Loucy (cell line): ENCODE results near the gene TNRC6B.

Experiments
- H2AFZ ChIP-seq: fragments of 200-600 bp; sonication (generic); 2 replicates; pipeline ENCODE4 v1.6.0; 2016; ENCODE audit warnings: antibody characterized with exemption, mild to moderate bottlenecking, low read length, moderate library complexity
- H3F3A ChIP-seq: fragments of 200-600 bp; 2 replicates; pipeline ENCODE4 v1.6.0; 2016; ENCODE audit warnings: antibody characterized with exemption, low read depth, mild to moderate bottlenecking
- H3K27me3 ChIP-seq: fragments of 200-600 bp; sonication (generic); 2 replicates; pipeline ENCODE4 v1.6.1; 2014; ENCODE audit warnings: low read length, mild to moderate bottlenecking; ENCODE audit not compliant: insufficient read depth, poor library complexity, severe bottlenecking
- H3K36me3 ChIP-seq: fragments of 200-600 bp; sonication (generic); 2 replicates; pipeline ENCODE4 v1.6.1; 2016; ENCODE audit warnings: low read length; ENCODE audit not compliant: insufficient read depth
- H3K4me1 ChIP-seq: fragments of 200-600 bp; sonication (generic); 2 replicates; pipeline ENCODE4 v1.5.1; 2014; ENCODE audit warnings: low read length, mild to moderate bottlenecking; ENCODE audit not compliant: insufficient read depth, poor library complexity, severe bottlenecking
- H3K4me2 ChIP-seq: fragments of 200-600 bp; sonication (generic); 2 replicates; pipeline ENCODE4 v1.6.0; 2014; ENCODE audit warnings: antibody characterized with exemption, low read length, low read depth, mild to moderate bottlenecking; ENCODE audit not compliant: poor library complexity, severe bottlenecking
- H3K4me3 ChIP-seq: fragments of 200-600 bp; sonication (generic); 2 replicates; pipeline ENCODE4 v1.5.1; 2014; ENCODE audit warnings: low read length, mild to moderate bottlenecking, mixed read lengths; ENCODE audit not compliant: poor library complexity, severe bottlenecking
- H3K79me2 ChIP-seq: fragments of 200-600 bp; sonication (generic); 2 replicates; pipeline ENCODE4 v1.6.1; 2014; ENCODE audit warnings: low read length; ENCODE audit not compliant: insufficient read depth
- H3K9ac ChIP-seq: fragments of 200-600 bp; sonication (generic); 2 replicates; pipeline ENCODE4 v1.6.0; 2014; ENCODE audit warnings: mild to moderate bottlenecking, low read depth, low read length, moderate library complexity; ENCODE audit not compliant: poor library complexity, severe bottlenecking
- H3K9me2 ChIP-seq: fragments of 200-600 bp; sonication (generic); replicated peaks from 2 replicates; pipeline ENCODE4 v1.6.1; 2016; ENCODE audit warnings: low read depth, low read length, mixed read lengths
- H3K9me3 ChIP-seq: fragments of 200-600 bp; sonication (generic); 2 replicates; pipeline ENCODE4 v1.6.1; 2014; ENCODE audit warnings: mild to moderate bottlenecking, antibody characterized with exemption, low read length, low read depth; ENCODE audit not compliant: insufficient read depth
- H4K20me1 ChIP-seq: fragments of 200-600 bp; sonication (generic); 2 replicates; pipeline ENCODE4 v1.6.0; 2014; ENCODE audit warnings: antibody characterized with exemption, low read length, mild to moderate bottlenecking; ENCODE audit not compliant: insufficient read depth, poor library complexity, severe bottlenecking
- CTCF ChIP-seq: fragments of 200-600 bp; sonication (generic); conservative IDR thresholded peaks from 2 replicates; pipeline ENCODE4 v1.5.1; 2014; ENCODE audit warnings: mild to moderate bottlenecking, antibody characterized with exemption, low read length
- EZH2phosphoT487 ChIP-seq: fragments of 200-600 bp; IDR thresholded peaks from 2 replicates; pipeline ENCODE4 v1.6.1; 2018; ENCODE audit warnings: antibody characterized with exemption, mild to moderate bottlenecking, moderate library complexity, borderline replicate concordance

The TNRC6B gene

GRCh38 chr22:40203572-40203971 lies 25.8 kb downstream of the TNRC6B start:
- TF ChIP-seq EZH2phosphoT487 (no peak), CTCF (no peak)
- Histone ChIP-seq H3K4me3 (peak overlapping the region; percentile 19), H3K27me3 (no peaks in the 10 kb centered on the region), H4K20me1 (peaks cover 45% of the 10 kb centered on the region), H3K4me1 (peaks cover 18% of the 10 kb centered on the region), H3K36me3 (peaks cover 3% of the 10 kb centered on the region; the same call in 1 of the 2 replicates), H3K9me2 (no peaks in the 10 kb centered on the region), H3K9me3 (no peaks in the 10 kb centered on the region), H3K9ac (peak overlapping the region; percentile 3), H3K79me2 (peaks cover 96% of the 10 kb centered on the region), H2AFZ (no peak overlapping the region), H3F3A (no peaks in the 10 kb centered on the region), H3K4me2 (peak overlapping the region; percentile 45)

- Histone ChIP-seq H3K9me2 (no peaks in the 10 kb centered on the region), H3F3A (no peaks in the 10 kb centered on the region), H3K9me3 (no peaks in the 10 kb centered on the region), H3K4me3 (no peak overlapping the region), H3K36me3 (no peaks in the 10 kb centered on the region), H3K79me2 (peaks cover 96% of the 10 kb centered on the region), H2AFZ (no peak overlapping the region), H4K20me1 (peaks cover 50% of the 10 kb centered on the region), H3K4me1 (peaks cover 22% of the 10 kb centered on the region), H3K9ac (peak overlapping the region; percentile 3), H3K4me2 (peak overlapping the region; percentile 45), H3K27me3 (no peaks in the 10 kb centered on the region)
- TF ChIP-seq CTCF (no peak), EZH2phosphoT487 (no peak)
Measured at GRCh38 chr22:40204321-40205116, 26.8 kb downstream of the TNRC6B start.

- no peak overlapping the region for H3K9ac ChIP-seq
- H3F3A ChIP-seq: no peaks in the 10 kb centered on the region
- H3K9me3 ChIP-seq: no peaks in the 10 kb centered on the region
- no peaks in the 10 kb centered on the region for H3K36me3 ChIP-seq
- H4K20me1 ChIP-seq: peaks cover 63% of the 10 kb centered on the region
- H3K4me2 ChIP-seq: no peak overlapping the region
- no peak overlapping the region for H2AFZ ChIP-seq
- H3K4me1 ChIP-seq: peaks cover 43% of the 10 kb centered on the region
- H3K9me2 ChIP-seq: no peaks in the 10 kb centered on the region
- no peaks in the 10 kb centered on the region for H3K27me3 ChIP-seq
- TF ChIP-seq EZH2phosphoT487: no peak
- no peak for TF ChIP-seq CTCF
- no peak overlapping the region for H3K4me3 ChIP-seq
- peaks cover 97% of the 10 kb centered on the region for H3K79me2 ChIP-seq
Measured at GRCh38 chr22:40206561-40206960, 28.8 kb downstream of the TNRC6B start.
